GM12878 (cell line): ENCODE results near the gene ALOX12B. TPM values are rescaled to one million over a fixed set of nuclear protein-coding genes. Genes with fewer than 3 reads are reported as not detected.

Experiments used
- ATAC-seq: fragments of 200-7000 bp; cut with Tn5 transposase; 3 replicates; pipeline ENCODE4 v1.9.1; 2020; ENCODE audit warnings: mild to moderate bottlenecking, moderate library complexity
- BruUV-seq: library from RNA; stranded (reverse); fragments of 400-500 nt; replicated peaks from 2 replicates; lab custom pipeline; 2021; lab: Mats Ljungman, UMichigan
- CTCF ChIA-PET: fragments of 300-600 bp; sonication (Branson Sonifier 250); formaldehyde crosslinking; extraction: SDS; loops from one replicate; lab custom pipeline; 2021; ENCODE audit warnings: inconsistent platforms; lab: Yijun Ruan, JAX
- POLR2A ChIA-PET: fragments of 350-600 bp; formaldehyde crosslinking; extraction: SDS; loops from one replicate; lab custom pipeline; 2021; ENCODE audit warnings: inconsistent platforms; lab: Charles Lee
- RAD21 ChIA-PET: fragments of 300-600 bp; sonication (Branson Sonifier 250); formaldehyde crosslinking; loops from one replicate; lab custom pipeline; 2023; ENCODE audit warnings: antibody characterized with exemption; ENCODE audit not compliant: unreplicated experiment; lab: Charles Lee
- SMC1A ChIA-PET: fragments of 300-600 bp; sonication (Branson Sonifier 250); formaldehyde crosslinking; loops from one replicate; lab custom pipeline; 2023; ENCODE audit not compliant: unreplicated experiment, uncharacterized antibody; lab: Charles Lee
- DNase-seq: peaks from one replicate; pipeline ENCODE4 v3.0.0-alpha.2; 2011; ENCODE audit warnings: low read depth, low spot score
- FAIRE-seq: peaks from 3 replicates; lab custom pipeline; 2011; peaks lifted over from hg19 to GRCh38; lab: Jason Lieb, UNC
- H2AFZ ChIP-seq: 2 replicates; pipeline ENCODE4 v1.6.0; 2011; ENCODE audit warnings: low read depth, low read length, control low read depth; ENCODE audit not compliant: control insufficient read depth
- H3K27ac ChIP-seq: 2 replicates; pipeline ENCODE4 v1.5.1; 2011; ENCODE audit warnings: control low read depth; ENCODE audit not compliant: control insufficient read depth, insufficient read depth
- H3K27me3 ChIP-seq, 2 experiments: replicated peaks in 1 of 2; 2 replicates each; pipeline versions ENCODE4 v1.6.0 to v1.6.1; 2011; ENCODE audit warnings: low read length in 1 of 2; ENCODE audit not compliant: control insufficient read depth in 2 of 2, insufficient read depth in 2 of 2
- H3K36me3 ChIP-seq, 2 experiments: 2 replicates each; pipeline ENCODE4 v1.5.1; 2011; ENCODE audit warnings: low read length in 1 of 2; ENCODE audit not compliant: control insufficient read depth in 2 of 2, insufficient read depth in 2 of 2
- H3K4me1 ChIP-seq: 2 replicates; pipeline ENCODE4 v1.6.1; 2011; ENCODE audit warnings: mild to moderate bottlenecking, low read length, moderate library complexity, mixed read lengths; ENCODE audit not compliant: control insufficient read depth, insufficient read depth
- H3K4me2 ChIP-seq: 2 replicates; pipeline ENCODE4 v1.6.0; 2011; ENCODE audit warnings: control low read depth; ENCODE audit not compliant: control insufficient read depth, insufficient read depth
- H3K4me3 ChIP-seq: fragments of 200-600 bp; sonication (generic); 2 replicates; pipeline ENCODE4 v1.5.1; 2016
- H3K79me2 ChIP-seq: 2 replicates; pipeline ENCODE4 v1.6.0; 2011; ENCODE audit warnings: low read length; ENCODE audit not compliant: control insufficient read depth, insufficient read depth
- H3K9ac ChIP-seq: 2 replicates; pipeline ENCODE4 v1.8.0; 2011; ENCODE audit warnings: low read length, control low read depth, mixed read lengths; ENCODE audit not compliant: control insufficient read depth, insufficient read depth
- H3K9me3 ChIP-seq: replicated peaks from 3 replicates; pipeline ENCODE4 v1.5.1; 2011; ENCODE audit warnings: mild to moderate bottlenecking, low read length; ENCODE audit not compliant: control insufficient read depth, insufficient read depth
- H4K20me1 ChIP-seq: 2 replicates; pipeline ENCODE4 v1.6.0; 2011; ENCODE audit not compliant: control insufficient read depth, insufficient read depth
- ESRRA ChIP-seq: IDR thresholded peaks from 2 replicates; pipeline ENCODE4 v1.6.1; 2012; ENCODE audit warnings: mild to moderate bottlenecking, low read length, improper control_type of control experiment
- ETV6 ChIP-seq, 2 experiments: fragments of 450-650 bp in 1 of 2; IDR thresholded peaks in 1 of 2; conservative IDR thresholded peaks in 1 of 2; 2 replicates each; pipeline ENCODE4 v1.6.1; 2014; ENCODE audit warnings: antibody characterized with exemption in 1 of 2, borderline replicate concordance in 1 of 2, low read depth in 1 of 2, mild to moderate bottlenecking in 1 of 2, moderate library complexity in 1 of 2
- GABPA ChIP-seq: IDR thresholded peaks from 2 replicates; pipeline ENCODE4 v1.6.1; 2014; ENCODE audit warnings: antibody characterized with exemption, low read depth, mild to moderate bottlenecking, inconsistent platforms
- IRF4 ChIP-seq: IDR thresholded peaks from 2 replicates; pipeline ENCODE4 v1.6.1; 2011; ENCODE audit warnings: low read depth, low read length
- KAT2A ChIP-seq: conservative IDR thresholded peaks from 2 replicates; pipeline ENCODE4 v1.6.1; 2011; ENCODE audit warnings: low read depth, low read length; ENCODE audit not compliant: control insufficient read depth
- LARP7 ChIP-seq: fragments of 450-650 bp; IDR thresholded peaks from 2 replicates; pipeline ENCODE4 v1.6.1; 2017; ENCODE audit warnings: mild to moderate bottlenecking
- NR2F1 ChIP-seq: fragments of 450-650 bp; conservative IDR thresholded peaks from 2 replicates; pipeline ENCODE4 v1.6.1; 2017; ENCODE audit warnings: mild to moderate bottlenecking
- SP1 ChIP-seq: IDR thresholded peaks from one replicate; pipeline ENCODE4 v1.6.1; 2011; ENCODE audit warnings: low read depth, low read length
- TBL1XR1 ChIP-seq: IDR thresholded peaks from 2 replicates; pipeline ENCODE4 v1.6.1; 2012; ENCODE audit warnings: low read depth, low read length, improper control_type of control experiment
- TCF3 ChIP-seq: IDR thresholded peaks from 2 replicates; pipeline ENCODE4 v1.6.1; 2012; ENCODE audit warnings: low read depth, mild to moderate bottlenecking, low read length, borderline replicate concordance; ENCODE audit not compliant: insufficient read depth
- ZNF24 ChIP-seq: fragments of 450-650 bp; IDR thresholded peaks from 2 replicates; pipeline ENCODE4 v1.6.1; 2017; ENCODE audit warnings: antibody characterized with exemption, mild to moderate bottlenecking
- WGBS: methylation state at CpG from one replicate; pipeline ENCODE4 v1.1.6; 2016; ENCODE audit warnings: low lambda C conversion rate; ENCODE audit not compliant: insufficient replicate concordance, insufficient coverage; ENCODE audit errors: missing lambda C conversion rate; 5-methylcytosine and 5-hydroxymethylcytosine counted together
- in situ Hi-C: fragments of 300-500 bp; cut with MboI; formaldehyde crosslinking; loops from 9 replicates; pipeline ENCODE4 v1.14.3; 2018; ENCODE audit warnings: mixed read lengths
- intact Hi-C: fragments of 100-400 bp; cut with micrococcal nuclease; formaldehyde crosslinking; loops from one replicate; pipeline ENCODE4 v1.14.2; 2022; ENCODE audit not compliant: unreplicated experiment
- polyA plus RNA-seq, 11 experiments: library from polyadenylated mRNA; depleted of rRNA in 4 of 11; unstranded in 6 of 11; stranded (reverse) in 5 of 11; fragments of >200 nt; fragmentation: Nextera tagmentation in 4 of 11; fragmentation: Illumina TruSeq in 1 of 11; extraction: Ambion mirVana in 4 of 11; extraction: Trizol in 1 of 11; gene quantifications; 1 replicate in 1 of 11; 2 replicates in 10 of 11; pipeline versions ENCODE4 v1.2.1 to v1.2.3, GENCODE V29; 2011 to 2016; ENCODE audit warnings: inconsistent platforms in 2 of 11, missing spikeins in 2 of 11, low read depth in 1 of 11
- total RNA-seq, 4 experiments: library from RNA; depleted of rRNA in 3 of 4; stranded (reverse); fragments of >200 nt in 3 of 4; fragmentation: Illumina TruSeq in 1 of 4; extraction: Trizol in 1 of 4; gene quantifications; 2 replicates each; pipeline versions ENCODE4 v1.2.1 to v1.2.3, GENCODE V29; 2013 to 2021
- TF ChIP-seq, protein P1 (sequence below): IDR thresholded peaks from 2 replicates; pipeline ENCODE4 v1.6.1; 2011; ENCODE audit warnings: low read depth, mild to moderate bottlenecking, low read length, moderate library complexity, borderline replicate concordance; ENCODE audit errors: extremely low read depth
- TF ChIP-seq, protein P2 (sequence below): fragments of 450-650 bp; IDR thresholded peaks from 2 replicates; pipeline ENCODE4 v1.6.1; 2017; ENCODE audit warnings: mild to moderate bottlenecking, moderate library complexity
- TF ChIP-seq, protein P3 (sequence below): fragments of 450-650 bp; IDR thresholded peaks from 2 replicates; pipeline ENCODE4 v1.6.1; 2016; ENCODE audit warnings: mild to moderate bottlenecking
- TF ChIP-seq, protein P4 (sequence below): fragments of 450-650 bp; IDR thresholded peaks from 2 replicates; pipeline ENCODE4 v1.6.1; 2017; ENCODE audit warnings: borderline replicate concordance

Gene ALOX12B
- total and polyA plus RNA-seq, 10 of the 15 experiments (the other 5 are each of a cell fraction or from before 2014, with no cell fraction given), result 0.17 to 0.54 TPM; not detected in 8

DNA sequence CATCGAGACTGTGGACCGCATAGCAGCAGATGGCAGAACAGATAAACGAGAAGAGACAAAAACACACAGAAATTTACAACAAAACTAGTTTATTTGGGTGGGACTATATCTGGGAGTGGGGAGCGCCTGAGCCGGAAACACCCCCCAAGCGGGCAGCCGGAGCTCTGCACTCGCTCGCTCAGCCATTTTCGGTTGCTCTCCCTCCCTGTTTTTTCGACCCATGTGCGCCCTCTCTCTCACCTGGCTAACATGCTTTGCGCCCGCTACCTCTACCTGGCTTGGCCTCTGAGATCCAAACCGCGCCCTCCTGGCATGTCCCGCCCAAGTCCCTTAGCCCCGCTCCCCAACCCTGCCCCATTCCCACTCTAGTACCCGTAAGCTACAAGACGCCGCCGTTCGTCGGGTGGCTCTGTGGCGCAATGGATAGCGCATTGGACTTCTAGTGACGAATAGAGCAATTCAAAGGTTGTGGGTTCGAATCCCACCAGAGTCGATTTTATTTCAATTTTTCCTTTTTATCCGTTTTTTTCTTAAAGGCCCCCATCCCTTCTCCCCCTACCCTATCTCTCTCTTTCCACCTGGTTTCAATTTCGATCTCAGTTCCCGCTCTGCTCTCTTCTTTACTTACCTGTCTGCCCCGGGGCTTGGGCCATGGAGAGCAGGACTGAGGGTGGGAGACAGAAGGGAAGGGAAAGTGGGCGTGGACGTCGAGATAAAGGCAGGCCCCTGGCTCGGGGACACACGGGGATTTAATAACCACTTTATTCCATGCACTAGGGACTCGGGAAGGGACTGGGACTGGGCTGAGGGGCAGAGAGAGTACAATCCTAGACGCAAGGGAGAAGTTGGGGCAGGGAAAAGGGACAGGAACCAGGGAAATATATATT is 33.2 kb upstream of the ALOX12B start:
- no TSS peak for BruUV-seq
- Histone ChIP-seq H3K36me3 (no peaks in the 10 kb centered on the region), H3K4me3 (peak overlapping the region; percentile 69), H3K79me2 (no peaks in the 10 kb centered on the region), H3K9me3 (no peaks in the 10 kb centered on the region), H3K9ac (peak overlapping the region; percentile 51), H3K27ac (peak overlapping the region; percentile 64), H4K20me1 (no peaks in the 10 kb centered on the region), H3K4me1 (peaks cover 39% of the 10 kb centered on the region), H2AFZ (peak overlapping the region; percentile 39; the same call in 1 of the 2 replicates), H3K27me3 (peaks cover 5 to 11% of the 10 kb centered on the region in 2 experiments), H3K4me2 (peak overlapping the region; percentile 94)
- CTCF ChIA-PET, result interaction anchor here (0.6 to 7.4 kb wide), 20 partner anchors 11 to 180 kb away, joined by 3 to 116 read pairs (median 16); partner anchors contain the start of genes BORCS6, SLC25A35 and TMEM107
- SMC1A ChIA-PET, result interaction anchor here (0.6 to 3.7 kb wide), 17 partner anchors 9 to 242 kb away, joined by 3 to 28 read pairs (median 7); partner anchors contain the start of genes KCNAB3 and RANGRF
- in situ Hi-C loops (no loop called here), intact Hi-C loops (loop anchor here (1.0 to 5.0 kb wide), 5 partner anchors 18 to 177 kb away; partner anchors contain the start of genes CTC1 and SLC25A35)
- DNase-seq, result peak; percentile 63
- peak; percentile 8 for ATAC-seq
- POLR2A ChIA-PET, result interaction anchor here (0.6 to 3.1 kb wide), 12 partner anchors 11 to 101 kb away, joined by 3 to 28 read pairs (median 8); partner anchors contain the start of genes AURKB and PER1
- under 1% methylated on average over 40 of the region's 40 CpGs for WGBS
- RAD21 ChIA-PET, result interaction anchor here (0.7 to 3.3 kb wide), 20 partner anchors 18 to 404 kb away, joined by 3 to 40 read pairs (median 6); partner anchors contain the start of genes AURKB, BORCS6, CTC1 and PER1
- FAIRE-seq, result no peak
- TF ChIP-seq TCF3 (no peak), KAT2A (no peak), IRF4 (no peak), GABPA (no peak), NR2F1 (no peak; the same call in 1 of the 2 replicates), LARP7 (0 out of 2 replicates have a peak, but pooled peaks have one; percentile 3), ZNF24 (peak; percentile 98), TBL1XR1 (0 out of 2 replicates have a peak, but pooled peaks have one; percentile 8), SP1 (no peak), ETV6 (conservative IDR thresholded peaks at IDR 0.05 in 1 of 2, IDR thresholded peaks at IDR 0.05 in 1 of 2; ENCODE audit: borderline replicate concordance in 1 of 2, low read depth in 1 of 2) (no peak), ESRRA (no peak)
- TF ChIP-seq, protein P1, sequence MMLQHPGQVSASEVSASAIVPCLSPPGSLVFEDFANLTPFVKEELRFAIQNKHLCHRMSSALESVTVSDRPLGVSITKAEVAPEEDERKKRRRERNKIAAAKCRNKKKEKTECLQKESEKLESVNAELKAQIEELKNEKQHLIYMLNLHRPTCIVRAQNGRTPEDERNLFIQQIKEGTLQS, result no peak
- TF ChIP-seq, protein P2, sequence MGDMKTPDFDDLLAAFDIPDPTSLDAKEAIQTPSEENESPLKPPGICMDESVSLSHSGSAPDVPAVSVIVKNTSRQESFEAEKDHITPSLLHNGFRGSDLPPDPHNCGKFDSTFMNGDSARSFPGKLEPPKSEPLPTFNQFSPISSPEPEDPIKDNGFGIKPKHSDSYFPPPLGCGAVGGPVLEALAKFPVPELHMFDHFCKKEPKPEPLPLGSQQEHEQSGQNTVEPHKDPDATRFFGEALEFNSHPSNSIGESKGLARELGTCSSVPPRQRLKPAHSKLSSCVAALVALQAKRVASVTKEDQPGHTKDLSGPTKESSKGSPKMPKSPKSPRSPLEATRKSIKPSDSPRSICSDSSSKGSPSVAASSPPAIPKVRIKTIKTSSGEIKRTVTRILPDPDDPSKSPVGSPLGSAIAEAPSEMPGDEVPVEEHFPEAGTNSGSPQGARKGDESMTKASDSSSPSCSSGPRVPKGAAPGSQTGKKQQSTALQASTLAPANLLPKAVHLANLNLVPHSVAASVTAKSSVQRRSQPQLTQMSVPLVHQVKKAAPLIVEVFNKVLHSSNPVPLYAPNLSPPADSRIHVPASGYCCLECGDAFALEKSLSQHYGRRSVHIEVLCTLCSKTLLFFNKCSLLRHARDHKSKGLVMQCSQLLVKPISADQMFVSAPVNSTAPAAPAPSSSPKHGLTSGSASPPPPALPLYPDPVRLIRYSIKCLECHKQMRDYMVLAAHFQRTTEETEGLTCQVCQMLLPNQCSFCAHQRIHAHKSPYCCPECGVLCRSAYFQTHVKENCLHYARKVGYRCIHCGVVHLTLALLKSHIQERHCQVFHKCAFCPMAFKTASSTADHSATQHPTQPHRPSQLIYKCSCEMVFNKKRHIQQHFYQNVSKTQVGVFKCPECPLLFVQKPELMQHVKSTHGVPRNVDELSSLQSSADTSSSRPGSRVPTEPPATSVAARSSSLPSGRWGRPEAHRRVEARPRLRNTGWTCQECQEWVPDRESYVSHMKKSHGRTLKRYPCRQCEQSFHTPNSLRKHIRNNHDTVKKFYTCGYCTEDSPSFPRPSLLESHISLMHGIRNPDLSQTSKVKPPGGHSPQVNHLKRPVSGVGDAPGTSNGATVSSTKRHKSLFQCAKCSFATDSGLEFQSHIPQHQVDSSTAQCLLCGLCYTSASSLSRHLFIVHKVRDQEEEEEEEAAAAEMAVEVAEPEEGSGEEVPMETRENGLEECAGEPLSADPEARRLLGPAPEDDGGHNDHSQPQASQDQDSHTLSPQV, result no peak
- TF ChIP-seq, protein P3, sequence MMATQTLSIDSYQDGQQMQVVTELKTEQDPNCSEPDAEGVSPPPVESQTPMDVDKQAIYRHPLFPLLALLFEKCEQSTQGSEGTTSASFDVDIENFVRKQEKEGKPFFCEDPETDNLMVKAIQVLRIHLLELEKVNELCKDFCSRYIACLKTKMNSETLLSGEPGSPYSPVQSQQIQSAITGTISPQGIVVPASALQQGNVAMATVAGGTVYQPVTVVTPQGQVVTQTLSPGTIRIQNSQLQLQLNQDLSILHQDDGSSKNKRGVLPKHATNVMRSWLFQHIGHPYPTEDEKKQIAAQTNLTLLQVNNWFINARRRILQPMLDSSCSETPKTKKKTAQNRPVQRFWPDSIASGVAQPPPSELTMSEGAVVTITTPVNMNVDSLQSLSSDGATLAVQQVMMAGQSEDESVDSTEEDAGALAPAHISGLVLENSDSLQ, result no peak
- TF ChIP-seq, protein P4, sequence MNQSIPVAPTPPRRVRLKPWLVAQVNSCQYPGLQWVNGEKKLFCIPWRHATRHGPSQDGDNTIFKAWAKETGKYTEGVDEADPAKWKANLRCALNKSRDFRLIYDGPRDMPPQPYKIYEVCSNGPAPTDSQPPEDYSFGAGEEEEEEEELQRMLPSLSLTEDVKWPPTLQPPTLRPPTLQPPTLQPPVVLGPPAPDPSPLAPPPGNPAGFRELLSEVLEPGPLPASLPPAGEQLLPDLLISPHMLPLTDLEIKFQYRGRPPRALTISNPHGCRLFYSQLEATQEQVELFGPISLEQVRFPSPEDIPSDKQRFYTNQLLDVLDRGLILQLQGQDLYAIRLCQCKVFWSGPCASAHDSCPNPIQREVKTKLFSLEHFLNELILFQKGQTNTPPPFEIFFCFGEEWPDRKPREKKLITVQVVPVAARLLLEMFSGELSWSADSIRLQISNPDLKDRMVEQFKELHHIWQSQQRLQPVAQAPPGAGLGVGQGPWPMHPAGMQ, result no peak
